ENCODE measurements around the gene SLC26A3. TPM values are rescaled to one million over a fixed set of nuclear protein-coding genes. Genes with fewer than 3 reads are reported as not detected.

Gene SLC26A3
- total RNA-seq, 2 experiments from 2014 or later = not detected

GRCh38 chr7:107773027-107773426 lies 30.0 kb downstream of the SLC26A3 start:
- CTCF ChIA-PET = interaction anchor here (0.6 kb wide), 1 partner anchor 821 kb away, joined by 3 read pairs; no protein-coding TSS in a partner anchor
- H3K9me3 Mint-ChIP-seq = no peaks in the 10 kb centered on the region
- H3K4me1 Mint-ChIP-seq = no peaks in the 10 kb centered on the region
- no peak overlapping the region for H3K4me3 Mint-ChIP-seq
- POLR2A ChIA-PET = interaction anchor here (0.6 kb wide), 1 partner anchor 210 kb away, joined by 6 read pairs; no protein-coding TSS in a partner anchor
- no peak overlapping the region for H3K27ac Mint-ChIP-seq
- H3K36me3 Mint-ChIP-seq (ENCODE audit: low read depth) = no peaks in the 10 kb centered on the region
- no peak for DNase-seq
- no peaks in the 10 kb centered on the region for H3K27me3 Mint-ChIP-seq

GRCh38 chr7:107768263-107768662 lies 34.8 kb downstream of the SLC26A3 start:
- peaks cover 7% of the 10 kb centered on the region for H3K4me1 Mint-ChIP-seq
- DNase-seq = no peak
- H3K27me3 Mint-ChIP-seq = no peaks in the 10 kb centered on the region
- POLR2A ChIA-PET = no interaction called here
- peaks cover 8% of the 10 kb centered on the region for H3K36me3 Mint-ChIP-seq (ENCODE audit: low read depth)
- H3K27ac Mint-ChIP-seq = no peak overlapping the region
- CTCF ChIA-PET = interaction anchor here (1.0 kb wide), 1 partner anchor 33 kb away, joined by 4 read pairs; no protein-coding TSS in a partner anchor
- no peak overlapping the region for H3K4me3 Mint-ChIP-seq
- H3K9me3 Mint-ChIP-seq = no peaks in the 10 kb centered on the region

- Mint-ChIP-seq H3K36me3 (ENCODE audit: low read depth) (peaks cover 8% of the 10 kb centered on the region), H3K9me3 (no peaks in the 10 kb centered on the region), H3K4me3 (no peak overlapping the region), H3K4me1 (peaks cover 7% of the 10 kb centered on the region), H3K27me3 (no peaks in the 10 kb centered on the region), H3K27ac (no peak overlapping the region)
- ChIA-PET CTCF (interaction anchor here (1.0 kb wide), 1 partner anchor 34 kb away, joined by 4 read pairs; no protein-coding TSS in a partner anchor), POLR2A (no interaction called here)
- no peak for DNase-seq
These were observed 35.6 kb downstream of the SLC26A3 start for GRCh38 chr7:107767391-107767790.

DNA sequence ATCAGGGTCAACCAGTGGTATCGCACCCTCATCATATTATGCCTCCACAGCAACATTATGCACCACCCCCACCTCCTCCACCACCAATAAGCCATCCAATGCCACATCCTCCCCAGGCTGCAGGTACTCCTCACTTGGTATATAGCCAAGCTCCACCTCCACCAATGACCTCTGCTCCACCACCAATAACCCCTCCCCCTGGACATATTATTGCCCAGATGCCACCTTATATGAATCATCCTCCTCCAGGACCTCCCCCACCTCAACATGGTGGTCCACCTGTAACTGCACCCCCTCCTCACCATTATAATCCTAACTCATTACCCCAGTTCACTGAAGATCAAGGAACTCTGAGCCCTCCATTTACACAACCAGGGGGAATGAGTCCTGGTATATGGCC lies 44.4 kb downstream of the SLC26A3 start:
- POLR2A ChIA-PET = no interaction called here
- CTCF ChIA-PET = no interaction called here

GRCh38 chr7:107754642-107755041 lies 48.4 kb downstream of the SLC26A3 start:
- H3K4me1 Mint-ChIP-seq = peaks cover 2% of the 10 kb centered on the region
- ChIA-PET POLR2A (no interaction called here), CTCF (interaction anchor here (1.4 to 1.7 kb wide), 2 partner anchors 11 to 91 kb away, joined by 3 to 6 read pairs; partner anchors contain the start of gene CBLL1)
- H3K9me3 Mint-ChIP-seq = no peaks in the 10 kb centered on the region
- H3K36me3 Mint-ChIP-seq (ENCODE audit: low read depth) = peaks cover 66% of the 10 kb centered on the region
- DNase-seq = no peak
- no peak overlapping the region for H3K4me3 Mint-ChIP-seq
- H3K27ac Mint-ChIP-seq = no peak overlapping the region
- no peaks in the 10 kb centered on the region for H3K27me3 Mint-ChIP-seq

More for the DNA sequence above, 44.4 kb downstream of the SLC26A3 start:
- Mint-ChIP-seq H3K4me1 (no peaks in the 10 kb centered on the region), H3K9me3 (no peaks in the 10 kb centered on the region), H3K36me3 (ENCODE audit: low read depth) (peaks cover 51% of the 10 kb centered on the region), H3K27ac (no peak overlapping the region), H3K27me3 (no peaks in the 10 kb centered on the region), H3K4me3 (no peak overlapping the region)
- DNase-seq = no peak

DNA sequence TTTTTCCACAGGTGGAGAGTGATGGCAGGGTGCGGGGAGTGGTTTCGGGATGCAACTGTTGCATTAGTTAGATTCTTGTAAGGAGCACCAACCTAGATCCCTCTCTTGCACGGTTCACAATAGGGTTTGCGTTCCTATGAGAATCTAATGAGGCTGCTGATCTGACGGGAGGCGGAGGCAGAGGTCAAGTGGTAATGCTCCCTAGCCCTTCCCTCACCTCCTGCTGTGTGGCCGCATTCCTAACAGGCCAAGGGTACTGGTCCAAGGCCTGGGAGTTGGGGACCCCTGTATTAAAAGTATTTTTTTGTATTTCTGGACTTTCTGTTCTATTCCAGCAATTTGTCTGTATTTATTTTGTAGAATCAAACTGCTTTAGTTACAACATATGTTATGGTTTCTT lies 51.9 kb downstream of the SLC26A3 start:
- Mint-ChIP-seq H3K27me3 (no peaks in the 10 kb centered on the region), H3K27ac (no peak overlapping the region), H3K4me3 (no peak overlapping the region), H3K4me1 (peaks cover 29% of the 10 kb centered on the region), H3K9me3 (no peaks in the 10 kb centered on the region), H3K36me3 (ENCODE audit: low read depth) (peaks cover 48% of the 10 kb centered on the region)
- CTCF ChIA-PET = interaction anchor here (0.6 kb wide), 1 partner anchor 503 kb away, joined by 4 read pairs; no protein-coding TSS in a partner anchor
- DNase-seq = no peak
- POLR2A ChIA-PET = no interaction called here

- peak overlapping the region; percentile 70 for H3K27ac Mint-ChIP-seq
- peak overlapping the region; percentile 87 for H3K4me3 Mint-ChIP-seq
- peaks cover 31% of the 10 kb centered on the region for H3K36me3 Mint-ChIP-seq (ENCODE audit: low read depth)
- H3K27me3 Mint-ChIP-seq = no peaks in the 10 kb centered on the region
- peaks cover 51% of the 10 kb centered on the region for H3K4me1 Mint-ChIP-seq
- CTCF ChIA-PET = interaction anchor here (4.8 kb wide), 1 partner anchor 133 kb away, joined by 28 read pairs; no protein-coding TSS in a partner anchor
- H3K9me3 Mint-ChIP-seq = no peaks in the 10 kb centered on the region
- no peak for DNase-seq
- POLR2A ChIA-PET = no interaction called here
These were observed 57.0 kb downstream of the SLC26A3 start for GRCh38 chr7:107746006-107746405.

DNA sequence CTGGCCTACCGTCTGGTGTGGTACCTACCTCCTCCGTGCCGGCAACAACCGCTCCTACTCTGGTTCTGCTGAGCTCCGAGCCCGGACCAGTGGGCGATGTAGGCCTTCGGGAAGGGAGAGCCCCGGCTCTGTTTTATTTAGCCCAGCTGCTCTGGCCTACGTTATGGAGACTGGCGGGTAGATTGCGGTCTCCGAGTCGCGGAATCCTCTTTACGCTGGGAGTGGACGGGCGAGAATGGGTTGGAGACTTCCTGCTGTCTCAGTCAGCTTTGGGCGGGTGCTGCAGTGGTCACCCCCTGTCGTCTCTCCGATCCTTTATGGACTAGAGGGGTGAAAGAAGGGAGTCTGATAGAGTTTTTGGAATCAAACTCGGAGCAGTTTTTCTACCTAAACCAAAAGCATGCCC lies 58.7 kb downstream of the SLC26A3 start:
- H3K4me3 Mint-ChIP-seq = peak overlapping the region; percentile 87
- H3K4me1 Mint-ChIP-seq = peaks cover 51% of the 10 kb centered on the region
- H3K27ac Mint-ChIP-seq = peak overlapping the region; percentile 99
- H3K9me3 Mint-ChIP-seq = no peaks in the 10 kb centered on the region
- H3K36me3 Mint-ChIP-seq (ENCODE audit: low read depth) = peaks cover 22% of the 10 kb centered on the region
- CTCF ChIA-PET = interaction anchor here (0.9 to 4.8 kb wide), 8 partner anchors 10 to 157 kb away, joined by 3 to 35 read pairs (median 4); no protein-coding TSS in a partner anchor
- H3K27me3 Mint-ChIP-seq = no peaks in the 10 kb centered on the region
- POLR2A ChIA-PET = interaction anchor here (0.6 kb wide), 1 partner anchor 22 kb away, joined by 3 read pairs; no protein-coding TSS in a partner anchor
- DNase-seq = no peak

- Mint-ChIP-seq H3K4me3 (peak within 1 kb of the TSS; percentile 87), H3K27ac (peak within 1 kb of the TSS; percentile 99), H3K4me1 (peaks cover 48% of the 10 kb centered on the region), H3K36me3 (ENCODE audit: low read depth) (peaks cover 20% of the 10 kb centered on the region), H3K27me3 (no peaks in the 10 kb centered on the region), H3K9me3 (no peaks in the 10 kb centered on the region)
- CTCF ChIA-PET = interaction anchor here (0.7 to 4.8 kb wide), 30 partner anchors 9 to 575 kb away, joined by 3 to 35 read pairs (median 5); partner anchors contain the start of genes COG5, DUS4L, HBP1 and SLC26A4
- DNase-seq = peak; percentile 98
- POLR2A ChIA-PET = interaction anchor here (0.6 to 1.5 kb wide), 3 partner anchors 9 to 575 kb away, joined by 3 to 10 read pairs (median 4); partner anchors contain the start of gene HBP1
These were observed 59.3 kb downstream of the SLC26A3 start, which contains the start of gene CBLL1 for GRCh38 chr7:107743567-107744344. Gene CBLL1, plus strand, starts transcription at chr7:107744142. Its CDS starts 22 bp downstream, at chr7:107744164.

- POLR2A ChIA-PET = interaction anchor here (1.3 to 1.5 kb wide), 2 partner anchors 10 to 574 kb away, joined by 4 to 10 read pairs; partner anchors contain the start of gene HBP1
- H3K9me3 Mint-ChIP-seq = no peaks in the 10 kb centered on the region
- DNase-seq = no peak
- peak overlapping the region; percentile 99 for H3K27ac Mint-ChIP-seq
- H3K4me3 Mint-ChIP-seq = peak overlapping the region; percentile 87
- peaks cover 15% of the 10 kb centered on the region for H3K36me3 Mint-ChIP-seq (ENCODE audit: low read depth)
- H3K27me3 Mint-ChIP-seq = no peaks in the 10 kb centered on the region
- CTCF ChIA-PET = interaction anchor here (0.7 to 4.8 kb wide), 30 partner anchors 9 to 574 kb away, joined by 3 to 35 read pairs (median 5); partner anchors contain the start of genes COG5, DUS4L, HBP1 and SLC26A4
- peaks cover 42% of the 10 kb centered on the region for H3K4me1 Mint-ChIP-seq
These were observed 60.1 kb downstream of the SLC26A3 start for GRCh38 chr7:107742678-107743566.

DNA sequence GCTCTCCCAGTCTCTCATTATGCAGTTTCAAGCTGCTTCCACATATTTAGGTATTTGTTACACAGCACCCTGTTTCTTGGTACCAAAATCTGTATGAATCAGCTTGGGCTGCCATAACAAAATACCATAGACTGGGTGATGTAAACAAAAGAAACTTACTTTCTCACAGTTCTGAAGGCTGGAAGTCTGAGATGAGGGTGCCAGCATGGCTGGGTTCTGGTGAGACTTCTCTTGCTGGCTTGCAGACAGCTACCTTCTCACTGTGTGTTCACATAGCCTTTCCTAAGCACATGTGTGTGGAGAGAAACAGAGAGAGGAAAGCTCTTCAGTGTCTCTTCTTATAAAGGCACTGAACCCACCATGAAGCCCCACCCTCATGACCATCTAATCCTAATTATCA lies 74.7 kb downstream of the SLC26A3 start:
- DNase-seq = no peak
- ChIA-PET POLR2A (no interaction called here), CTCF (interaction anchor here (0.8 to 1.4 kb wide), 4 partner anchors 15 to 272 kb away, joined by 3 to 5 read pairs (median 4); partner anchors contain the start of gene CBLL1)
- H3K36me3 Mint-ChIP-seq (ENCODE audit: low read depth) = no peaks in the 10 kb centered on the region
- H3K9me3 Mint-ChIP-seq = peaks cover 2% of the 10 kb centered on the region
- no peaks in the 10 kb centered on the region for H3K4me1 Mint-ChIP-seq
- H3K4me3 Mint-ChIP-seq = no peak overlapping the region
- H3K27me3 Mint-ChIP-seq = peaks cover 25% of the 10 kb centered on the region
- no peak overlapping the region for H3K27ac Mint-ChIP-seq
